Astrocyte of the spinal cord (primary cell): ENCODE measurements around the gene VPS9D1.
A peak's percentile ranks its signal among the peaks of the same experiment; 100 is the strongest.

Experiments
- DNase-seq: peaks from one replicate; pipeline ENCODE4 v3.0.0; 2011; ENCODE audit warnings: low read depth, low spot score
- H3K4me3 ChIP-seq: 2 replicates; pipeline ENCODE4 v1.5.1; 2011; ENCODE audit warnings: low read depth, mild to moderate bottlenecking, low read length, moderate library complexity
- in situ Hi-C: cut with HindIII; loops from 2 replicates; pipeline ENCODE4 v1.10.0; 2017; ENCODE audit warnings: low sequenced_read_pairs
- TF ChIP-seq, protein P1 (sequence below): IDR thresholded peaks from 2 replicates; pipeline ENCODE4 v1.5.1; 2012; ENCODE audit warnings: low read depth, mild to moderate bottlenecking, low read length, inconsistent platforms

Gene VPS9D1

GRCh38 chr16:89661215-89661614, 59.5 kb downstream of the VPS9D1 start:
- in situ Hi-C loops: no loop called here
- no peak for DNase-seq
- TF ChIP-seq, protein P1, sequence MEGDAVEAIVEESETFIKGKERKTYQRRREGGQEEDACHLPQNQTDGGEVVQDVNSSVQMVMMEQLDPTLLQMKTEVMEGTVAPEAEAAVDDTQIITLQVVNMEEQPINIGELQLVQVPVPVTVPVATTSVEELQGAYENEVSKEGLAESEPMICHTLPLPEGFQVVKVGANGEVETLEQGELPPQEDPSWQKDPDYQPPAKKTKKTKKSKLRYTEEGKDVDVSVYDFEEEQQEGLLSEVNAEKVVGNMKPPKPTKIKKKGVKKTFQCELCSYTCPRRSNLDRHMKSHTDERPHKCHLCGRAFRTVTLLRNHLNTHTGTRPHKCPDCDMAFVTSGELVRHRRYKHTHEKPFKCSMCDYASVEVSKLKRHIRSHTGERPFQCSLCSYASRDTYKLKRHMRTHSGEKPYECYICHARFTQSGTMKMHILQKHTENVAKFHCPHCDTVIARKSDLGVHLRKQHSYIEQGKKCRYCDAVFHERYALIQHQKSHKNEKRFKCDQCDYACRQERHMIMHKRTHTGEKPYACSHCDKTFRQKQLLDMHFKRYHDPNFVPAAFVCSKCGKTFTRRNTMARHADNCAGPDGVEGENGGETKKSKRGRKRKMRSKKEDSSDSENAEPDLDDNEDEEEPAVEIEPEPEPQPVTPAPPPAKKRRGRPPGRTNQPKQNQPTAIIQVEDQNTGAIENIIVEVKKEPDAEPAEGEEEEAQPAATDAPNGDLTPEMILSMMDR: no peak
- no peak overlapping the region for H3K4me3 ChIP-seq

- H3K4me3 ChIP-seq: no peak overlapping the region
- in situ Hi-C loops: no loop called here
- TF ChIP-seq, protein P1: no peak
- no peak for DNase-seq
Measured at GRCh38 chr16:89660146-89660545, 60.6 kb downstream of the VPS9D1 start.

DNA sequence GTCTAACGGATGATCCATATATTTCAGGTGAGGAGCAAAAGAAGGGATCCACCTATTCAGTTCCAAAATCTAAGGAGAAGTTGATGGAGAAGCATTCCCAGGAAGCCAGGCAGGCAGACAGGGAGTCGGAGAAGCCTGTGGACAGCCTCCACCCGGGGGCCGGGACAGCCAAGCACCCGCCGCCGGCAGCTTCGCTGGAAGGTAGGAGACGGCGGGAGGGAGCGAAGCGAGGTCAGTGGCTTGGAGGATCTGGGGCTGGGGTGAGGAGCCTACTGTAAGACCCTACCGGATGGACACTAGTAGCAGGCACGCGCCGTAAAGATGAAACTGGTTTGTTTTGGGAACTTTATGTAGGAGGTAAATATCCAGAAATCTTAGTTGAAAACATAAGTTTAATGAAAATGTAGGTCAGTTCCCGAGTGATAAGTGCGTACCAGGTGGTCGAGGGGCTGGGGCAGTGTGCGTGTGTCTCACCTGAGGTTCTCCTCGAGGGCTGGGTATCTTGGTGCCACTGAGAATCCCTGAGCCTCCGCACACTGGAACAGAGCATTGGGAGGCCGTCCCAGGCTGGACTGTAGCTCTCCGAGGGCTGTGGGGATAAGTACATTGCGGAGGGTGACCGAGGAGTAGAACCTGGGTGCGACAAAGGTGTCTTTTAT, 62.3 kb downstream of the VPS9D1 start:
- peak overlapping the region; percentile 97 for H3K4me3 ChIP-seq
- in situ Hi-C loops: no loop called here
- TF ChIP-seq, protein P1: no peak
- no peak for DNase-seq

- peak; percentile 85 for DNase-seq
- H3K4me3 ChIP-seq: peak within 1 kb of the TSS; percentile 97
- TF ChIP-seq, protein P1: no peak
- in situ Hi-C loops: no loop called here
Measured at GRCh38 chr16:89657442-89658220, 63.1 kb downstream of the VPS9D1 start, which contains the start of the genes CHMP1A and SPATA33. Gene CHMP1A, minus strand, starts transcription at chr16:89657708. Its CDS starts 120 bp downstream, at chr16:89657588. Gene SPATA33, plus strand, starts transcription at chr16:89657836. Its CDS starts 76 bp downstream, at chr16:89657912.
